ENCODE results near the gene SRP72.

SRP72 gene

DNA sequence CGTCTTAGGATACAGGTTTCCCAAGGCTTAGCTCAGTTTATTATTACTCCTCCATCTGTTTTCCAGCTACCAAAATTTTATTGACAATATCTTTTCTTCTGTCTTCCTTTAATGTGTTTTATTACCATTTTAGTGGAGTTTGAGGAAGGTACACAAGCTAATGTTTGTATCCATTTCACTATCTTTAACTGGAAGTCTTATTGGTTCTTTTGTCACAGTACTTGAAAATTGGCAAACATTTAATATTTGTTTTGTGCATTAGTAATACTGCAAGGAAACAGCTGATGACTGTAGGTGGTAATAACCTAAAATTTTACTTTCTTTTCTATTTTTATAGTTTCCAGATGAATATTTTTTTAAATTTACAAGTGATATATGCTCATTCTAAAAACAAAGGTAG is 28.8 kb downstream of the SRP72 start:
- DNase-seq (ENCODE audit: low read depth in 1 of 2, low spot score in 1 of 2), result no peak
- TF ChIP-seq, protein P1, sequence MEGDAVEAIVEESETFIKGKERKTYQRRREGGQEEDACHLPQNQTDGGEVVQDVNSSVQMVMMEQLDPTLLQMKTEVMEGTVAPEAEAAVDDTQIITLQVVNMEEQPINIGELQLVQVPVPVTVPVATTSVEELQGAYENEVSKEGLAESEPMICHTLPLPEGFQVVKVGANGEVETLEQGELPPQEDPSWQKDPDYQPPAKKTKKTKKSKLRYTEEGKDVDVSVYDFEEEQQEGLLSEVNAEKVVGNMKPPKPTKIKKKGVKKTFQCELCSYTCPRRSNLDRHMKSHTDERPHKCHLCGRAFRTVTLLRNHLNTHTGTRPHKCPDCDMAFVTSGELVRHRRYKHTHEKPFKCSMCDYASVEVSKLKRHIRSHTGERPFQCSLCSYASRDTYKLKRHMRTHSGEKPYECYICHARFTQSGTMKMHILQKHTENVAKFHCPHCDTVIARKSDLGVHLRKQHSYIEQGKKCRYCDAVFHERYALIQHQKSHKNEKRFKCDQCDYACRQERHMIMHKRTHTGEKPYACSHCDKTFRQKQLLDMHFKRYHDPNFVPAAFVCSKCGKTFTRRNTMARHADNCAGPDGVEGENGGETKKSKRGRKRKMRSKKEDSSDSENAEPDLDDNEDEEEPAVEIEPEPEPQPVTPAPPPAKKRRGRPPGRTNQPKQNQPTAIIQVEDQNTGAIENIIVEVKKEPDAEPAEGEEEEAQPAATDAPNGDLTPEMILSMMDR (IDR thresholded peaks at IDR 0.05; ENCODE audit: insufficient read depth, low read length), result no peak
- TF ChIP-seq GABPA (IDR thresholded peaks at IDR 0.05; ENCODE audit: low read depth) (no peak), SPI1 (IDR thresholded peaks at IDR 0.05; ENCODE audit: borderline replicate concordance, low read depth) (no peak), POLR2AphosphoS5 (IDR thresholded peaks at IDR 0.05; ENCODE audit: low read depth) (no peak)
- TF ChIP-seq, protein P2, sequence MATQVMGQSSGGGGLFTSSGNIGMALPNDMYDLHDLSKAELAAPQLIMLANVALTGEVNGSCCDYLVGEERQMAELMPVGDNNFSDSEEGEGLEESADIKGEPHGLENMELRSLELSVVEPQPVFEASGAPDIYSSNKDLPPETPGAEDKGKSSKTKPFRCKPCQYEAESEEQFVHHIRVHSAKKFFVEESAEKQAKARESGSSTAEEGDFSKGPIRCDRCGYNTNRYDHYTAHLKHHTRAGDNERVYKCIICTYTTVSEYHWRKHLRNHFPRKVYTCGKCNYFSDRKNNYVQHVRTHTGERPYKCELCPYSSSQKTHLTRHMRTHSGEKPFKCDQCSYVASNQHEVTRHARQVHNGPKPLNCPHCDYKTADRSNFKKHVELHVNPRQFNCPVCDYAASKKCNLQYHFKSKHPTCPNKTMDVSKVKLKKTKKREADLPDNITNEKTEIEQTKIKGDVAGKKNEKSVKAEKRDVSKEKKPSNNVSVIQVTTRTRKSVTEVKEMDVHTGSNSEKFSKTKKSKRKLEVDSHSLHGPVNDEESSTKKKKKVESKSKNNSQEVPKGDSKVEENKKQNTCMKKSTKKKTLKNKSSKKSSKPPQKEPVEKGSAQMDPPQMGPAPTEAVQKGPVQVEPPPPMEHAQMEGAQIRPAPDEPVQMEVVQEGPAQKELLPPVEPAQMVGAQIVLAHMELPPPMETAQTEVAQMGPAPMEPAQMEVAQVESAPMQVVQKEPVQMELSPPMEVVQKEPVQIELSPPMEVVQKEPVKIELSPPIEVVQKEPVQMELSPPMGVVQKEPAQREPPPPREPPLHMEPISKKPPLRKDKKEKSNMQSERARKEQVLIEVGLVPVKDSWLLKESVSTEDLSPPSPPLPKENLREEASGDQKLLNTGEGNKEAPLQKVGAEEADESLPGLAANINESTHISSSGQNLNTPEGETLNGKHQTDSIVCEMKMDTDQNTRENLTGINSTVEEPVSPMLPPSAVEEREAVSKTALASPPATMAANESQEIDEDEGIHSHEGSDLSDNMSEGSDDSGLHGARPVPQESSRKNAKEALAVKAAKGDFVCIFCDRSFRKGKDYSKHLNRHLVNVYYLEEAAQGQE (IDR thresholded peaks at IDR 0.05; ENCODE audit: insufficient replicate concordance, low read depth), result no peak
- H3K27ac ChIP-seq (replicated peaks), result no peak overlapping the region
- H3K27me3 ChIP-seq (ENCODE audit: insufficient read depth, poor library complexity, severe bottlenecking), result no peaks in the 10 kb centered on the region
- H3K4me3 ChIP-seq (replicated peaks; ENCODE audit: insufficient read depth, low read length), result no peak overlapping the region

DNA sequence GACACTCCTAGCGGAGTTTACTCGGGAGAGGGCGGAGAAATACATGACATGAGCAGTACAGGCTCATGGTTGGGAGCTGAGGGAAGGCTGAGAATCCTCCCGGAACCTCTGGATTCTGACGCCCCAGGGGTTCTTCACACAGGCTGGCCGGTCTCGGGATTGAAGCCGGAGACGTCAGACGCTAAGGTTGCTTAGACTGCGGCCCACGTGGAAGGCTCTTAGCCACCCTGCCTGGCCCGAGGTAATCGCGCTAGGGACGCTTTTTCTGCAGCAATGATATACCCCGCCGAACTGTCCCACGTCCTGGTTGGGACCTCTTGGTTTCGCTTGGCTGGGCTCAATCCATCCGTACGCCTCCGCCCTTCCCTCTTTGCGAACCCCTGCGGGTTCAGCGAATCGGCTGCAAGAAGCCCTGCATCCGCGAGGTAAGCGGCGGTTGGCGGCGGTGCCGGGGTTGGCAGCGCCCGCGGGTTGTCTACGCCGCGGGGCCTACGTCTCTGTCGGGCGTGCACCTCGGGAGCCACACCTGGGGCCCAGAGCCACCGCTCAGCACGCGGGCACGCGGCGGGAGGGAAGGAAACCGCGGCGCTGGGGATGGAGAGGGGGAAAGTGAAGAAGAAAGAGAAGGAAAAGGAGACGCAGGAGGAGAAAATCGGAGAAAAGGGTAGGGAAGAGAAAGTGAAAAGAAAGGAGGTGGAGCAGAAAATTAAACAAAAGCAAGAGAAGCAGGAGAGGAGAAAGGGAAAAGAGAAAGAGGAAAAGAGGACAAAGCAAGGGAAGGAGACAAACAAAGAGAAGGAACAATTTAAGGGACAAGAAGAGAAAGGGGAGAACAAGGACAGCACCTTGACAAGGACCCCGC is 38.1 kb downstream of the SRP72 start, which contains the start of gene ARL9:
Gene ARL9, plus strand, starts transcription at position 523 of the 862 bp plus-strand sequence. Its CDS starts 72 bp downstream, at position 595.
- Histone ChIP-seq H3K27me3 (ENCODE audit: insufficient read depth, poor library complexity, severe bottlenecking) (no peaks in the 10 kb centered on the region), H3K27ac (replicated peaks) (no peak within 1 kb of the TSS), H3K4me3 (replicated peaks; ENCODE audit: insufficient read depth, low read length) (no peak within 1 kb of the TSS)
- DNase-seq (ENCODE audit: low read depth in 1 of 2, low spot score in 1 of 2), result no peak
- TF ChIP-seq, protein P1 (IDR thresholded peaks at IDR 0.05; ENCODE audit: insufficient read depth, low read length), result no peak
- no peak for TF ChIP-seq GABPA (IDR thresholded peaks at IDR 0.05; ENCODE audit: low read depth)
- TF ChIP-seq, protein P2 (IDR thresholded peaks at IDR 0.05; ENCODE audit: insufficient replicate concordance, low read depth), result no peak
- no peak for TF ChIP-seq POLR2AphosphoS5 (IDR thresholded peaks at IDR 0.05; ENCODE audit: low read depth)
- no peak for TF ChIP-seq SPI1 (IDR thresholded peaks at IDR 0.05; ENCODE audit: borderline replicate concordance, low read depth)

DNA sequence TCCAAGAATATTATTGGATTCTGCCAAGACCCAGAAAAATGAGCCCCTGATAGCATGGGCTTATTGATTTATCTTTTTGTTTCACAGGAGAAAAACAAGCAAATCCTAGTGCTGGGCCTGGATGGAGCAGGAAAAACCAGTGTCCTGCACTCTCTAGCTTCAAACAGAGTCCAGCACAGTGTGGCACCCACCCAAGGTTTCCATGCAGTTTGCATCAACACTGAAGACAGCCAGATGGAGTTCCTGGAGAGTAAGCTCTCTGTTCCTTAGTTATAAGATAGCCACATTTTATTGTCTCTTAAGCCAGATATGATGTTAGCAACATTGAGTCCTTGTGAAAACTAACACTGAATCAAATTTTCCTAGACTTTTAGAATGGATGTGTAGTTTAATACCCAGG is 43.7 kb downstream of the SRP72 start:
- TF ChIP-seq, protein P2 (IDR thresholded peaks at IDR 0.05; ENCODE audit: insufficient replicate concordance, low read depth), result no peak
- DNase-seq (ENCODE audit: low read depth in 1 of 2, low spot score in 1 of 2), result no peak
- Histone ChIP-seq H3K27me3 (ENCODE audit: insufficient read depth, poor library complexity, severe bottlenecking) (no peaks in the 10 kb centered on the region), H3K27ac (replicated peaks) (no peak overlapping the region), H3K4me3 (replicated peaks; ENCODE audit: insufficient read depth, low read length) (no peak overlapping the region)

Data from HL-60 (cell line).